ENCODE results near the gene MORC4.

Gene MORC4

GRCh38 chrX:106952089-106952488 lies 47.9 kb downstream of the MORC4 start:
- Mint-ChIP-seq H3K9me3 (no peaks in the 10 kb centered on the region), H3K27me3 (ENCODE audit: low read depth) (no peaks in the 10 kb centered on the region), H3K4me3 (no peak overlapping the region), H3K36me3 (ENCODE audit: low read depth) (no peaks in the 10 kb centered on the region), H3K4me1 (no peaks in the 10 kb centered on the region), H3K27ac (no peak overlapping the region)
- no peak for TF ChIP-seq CTCF (IDR thresholded peaks at IDR 0.05; ENCODE audit: unreplicated experiment in 3 of 3)

GRCh38 chrX:106951230-106951629 lies 48.8 kb downstream of the MORC4 start:
- Mint-ChIP-seq H3K36me3 (ENCODE audit: low read depth) (no peaks in the 10 kb centered on the region), H3K27me3 (ENCODE audit: low read depth) (no peaks in the 10 kb centered on the region), H3K4me3 (no peak overlapping the region), H3K27ac (no peak overlapping the region), H3K9me3 (no peaks in the 10 kb centered on the region), H3K4me1 (no peaks in the 10 kb centered on the region)
- no peak for TF ChIP-seq CTCF (IDR thresholded peaks at IDR 0.05; ENCODE audit: unreplicated experiment in 3 of 3)

- H3K4me1 Mint-ChIP-seq, result no peaks in the 10 kb centered on the region
- TF ChIP-seq CTCF (IDR thresholded peaks at IDR 0.05; ENCODE audit: unreplicated experiment in 3 of 3), result no peak
- H3K36me3 Mint-ChIP-seq (ENCODE audit: low read depth), result no peaks in the 10 kb centered on the region
- no peaks in the 10 kb centered on the region for H3K27me3 Mint-ChIP-seq (ENCODE audit: low read depth)
- H3K27ac Mint-ChIP-seq, result no peak overlapping the region
- no peak overlapping the region for H3K4me3 Mint-ChIP-seq
- H3K9me3 Mint-ChIP-seq, result no peaks in the 10 kb centered on the region
These were observed 49.6 kb downstream of the MORC4 start for GRCh38 chrX:106950381-106950780.

- H3K9me3 Mint-ChIP-seq, result no peaks in the 10 kb centered on the region
- no peaks in the 10 kb centered on the region for H3K27me3 Mint-ChIP-seq (ENCODE audit: low read depth)
- no peaks in the 10 kb centered on the region for H3K4me1 Mint-ChIP-seq
- no peak for TF ChIP-seq CTCF (IDR thresholded peaks at IDR 0.05; ENCODE audit: unreplicated experiment in 3 of 3)
- no peak overlapping the region for H3K27ac Mint-ChIP-seq
- no peaks in the 10 kb centered on the region for H3K36me3 Mint-ChIP-seq (ENCODE audit: low read depth)
- no peak overlapping the region for H3K4me3 Mint-ChIP-seq
These were observed 50.6 kb downstream of the MORC4 start for GRCh38 chrX:106949366-106949765.

- Mint-ChIP-seq H3K27me3 (ENCODE audit: low read depth) (no peaks in the 10 kb centered on the region), H3K36me3 (ENCODE audit: low read depth) (no peaks in the 10 kb centered on the region), H3K4me3 (no peak overlapping the region), H3K4me1 (no peaks in the 10 kb centered on the region), H3K27ac (no peak overlapping the region), H3K9me3 (no peaks in the 10 kb centered on the region)
- no peak for TF ChIP-seq CTCF (IDR thresholded peaks at IDR 0.05; ENCODE audit: unreplicated experiment in 3 of 3)
These were observed 51.4 kb downstream of the MORC4 start for GRCh38 chrX:106948641-106949040.

GRCh38 chrX:106946464-106946863 lies 53.5 kb downstream of the MORC4 start:
- Mint-ChIP-seq H3K9me3 (no peaks in the 10 kb centered on the region), H3K36me3 (ENCODE audit: low read depth) (peaks cover 12% of the 10 kb centered on the region), H3K4me1 (no peaks in the 10 kb centered on the region), H3K27me3 (ENCODE audit: low read depth) (no peaks in the 10 kb centered on the region), H3K4me3 (no peak overlapping the region), H3K27ac (no peak overlapping the region)
- TF ChIP-seq CTCF (IDR thresholded peaks at IDR 0.05; ENCODE audit: unreplicated experiment in 3 of 3), result no peak
